ENCODE measurements around the gene PHLDA3. TPM values are rescaled to one million over a fixed set of nuclear protein-coding genes. Genes with fewer than 3 reads are reported as not detected.
"Not testable (repeated sequence)": the region's sequence is repeated elsewhere in the genome, so short reads cannot be mapped to it uniquely, and the experiment has no call there.

Gene PHLDA3
- total and polyA plus RNA-seq, 2 donors (not counting 3 experiments of a cell fraction or from before 2014, with no cell fraction given): 21.4 to 29.5 TPM

- H3K4me2 ChIP-seq (ENCODE audit: insufficient read depth, low read length); BruUV-seq (replicated peaks); DNase-seq (ENCODE audit: low read depth, low spot score); intact Hi-C loops (cut with micrococcal nuclease); dilution Hi-C loops (cut with MboI; ENCODE audit: extremely low pct_ligation_motif_present, low sequenced_read_pairs); H3K27ac ChIP-seq (ENCODE audit: insufficient read depth, low read depth, low read length); H3K79me2 ChIP-seq (ENCODE audit: control insufficient read depth, insufficient read depth, low read length); H2AFZ ChIP-seq (ENCODE audit: low read depth, low read length); FAIRE-seq; H3K4me3 ChIP-seq (replicated peaks in 1 of 3; ENCODE audit: insufficient read depth in 1 of 3, low read depth in 1 of 3, low read length in 3 of 3); H3K9me1 ChIP-seq (replicated peaks; ENCODE audit: control insufficient read depth, extremely low read depth, insufficient read depth, low read length); H3K9me3 ChIP-seq (replicated peaks; ENCODE audit: control insufficient read depth, insufficient read depth, low read length); H3K9ac ChIP-seq (replicated peaks; ENCODE audit: extremely low read depth, insufficient read depth, low read length); H4K20me1 ChIP-seq (replicated peaks; ENCODE audit: control insufficient read depth, extremely low read depth, insufficient read depth, low read length); H3K36me3 ChIP-seq (ENCODE audit: control insufficient read depth in 2 of 2, extremely low read depth in 1 of 2, insufficient read depth in 2 of 2, low read length in 2 of 2); H3K4me1 ChIP-seq (ENCODE audit: control insufficient read depth, extremely low read depth, insufficient read depth, low read length): not testable (repeated sequence)
- ChIA-PET CTCF (interaction anchor here (0.6 to 2.0 kb wide), 5 partner anchors 9 to 206 kb away, joined by 3 to 14 read pairs (median 7); no protein-coding TSS in a partner anchor), POLR2A (interaction anchor here (1.6 kb wide), 1 partner anchor 9 kb away, joined by 4 read pairs; no protein-coding TSS in a partner anchor)
- H3K27me3 ChIP-seq (ENCODE audit: control insufficient read depth in 2 of 2, insufficient read depth in 2 of 2, low read length in 2 of 2): peaks cover 5 to 11% of the 10 kb centered on the region in 2 experiments
Observed at GRCh38 chr1:201472321-201472720, 3.3 kb upstream of the PHLDA3 start.

DNA sequence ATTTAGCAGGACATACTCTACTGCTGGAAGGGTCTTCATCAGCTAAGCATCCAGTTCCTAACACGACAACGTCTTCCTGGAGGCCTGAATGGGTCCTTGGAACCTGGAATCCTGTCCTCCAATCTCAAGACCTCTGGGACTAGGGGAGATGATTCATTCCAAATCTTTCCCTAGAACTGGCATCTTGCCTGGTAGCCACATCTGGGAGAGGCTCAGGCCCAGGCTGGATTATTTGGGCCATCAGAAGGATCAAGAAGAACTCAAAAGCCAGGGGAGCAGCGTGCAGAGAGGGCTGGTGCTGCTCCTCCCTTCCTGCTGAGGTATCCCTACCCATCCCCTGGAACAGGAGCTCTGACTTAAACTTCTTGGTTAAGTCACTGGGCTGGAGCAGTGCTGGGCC is 2.8 kb upstream of the PHLDA3 start:
- no TSS peak for BruUV-seq (replicated peaks)
- DNase-seq (ENCODE audit: low read depth, low spot score) (no peak), FAIRE-seq (no peak)
- H3K9me1 ChIP-seq (replicated peaks; ENCODE audit: control insufficient read depth, extremely low read depth, insufficient read depth, low read length): no peaks in the 10 kb centered on the region
- no peaks in the 10 kb centered on the region for H3K36me3 ChIP-seq (ENCODE audit: control insufficient read depth in 2 of 2, extremely low read depth in 1 of 2, insufficient read depth in 2 of 2, low read length in 2 of 2)
- peaks cover 5% of the 10 kb centered on the region for H3K4me1 ChIP-seq (ENCODE audit: control insufficient read depth, extremely low read depth, insufficient read depth, low read length)
- POLR2A ChIA-PET: interaction anchor here (1.6 kb wide), 1 partner anchor 9 kb away, joined by 4 read pairs; no protein-coding TSS in a partner anchor
- H3K9me3 ChIP-seq (replicated peaks; ENCODE audit: control insufficient read depth, insufficient read depth, low read length): no peaks in the 10 kb centered on the region
- no peak overlapping the region for H3K9ac ChIP-seq (replicated peaks; ENCODE audit: extremely low read depth, insufficient read depth, low read length)
- dilution Hi-C loops (cut with MboI; ENCODE audit: extremely low pct_ligation_motif_present, low sequenced_read_pairs): no loop called here
- no peak overlapping the region for H2AFZ ChIP-seq (ENCODE audit: low read depth, low read length)
- H3K79me2 ChIP-seq (ENCODE audit: control insufficient read depth, insufficient read depth, low read length): peaks cover 11% of the 10 kb centered on the region
- H4K20me1 ChIP-seq (replicated peaks; ENCODE audit: control insufficient read depth, extremely low read depth, insufficient read depth, low read length): no peaks in the 10 kb centered on the region
- CTCF ChIA-PET: interaction anchor here (0.6 to 2.0 kb wide), 4 partner anchors 13 to 41 kb away, joined by 3 to 14 read pairs (median 8); no protein-coding TSS in a partner anchor
- H3K27me3 ChIP-seq (ENCODE audit: control insufficient read depth in 2 of 2, insufficient read depth in 2 of 2, low read length in 2 of 2): peaks cover 5 to 11% of the 10 kb centered on the region in 2 experiments
- no peak overlapping the region for H3K27ac ChIP-seq (ENCODE audit: insufficient read depth, low read depth, low read length)
- H3K4me3 ChIP-seq (replicated peaks in 1 of 3; ENCODE audit: insufficient read depth in 1 of 3, low read depth in 1 of 3, low read length in 3 of 3): no peak overlapping the region
- no peak overlapping the region for H3K4me2 ChIP-seq (ENCODE audit: insufficient read depth, low read length)
- intact Hi-C loops (cut with micrococcal nuclease): no loop called here
- TF ChIP-seq MAX (IDR thresholded peaks at IDR 0.05; ENCODE audit: insufficient read depth, insufficient read length) (no peak), MYC (IDR thresholded peaks at IDR 0.05; ENCODE audit: low read depth, low read length) (no peak), GATA2 (IDR thresholded peaks at IDR 0.05; ENCODE audit: insufficient read depth, insufficient read length, low read depth, low read length) (no peak), POLR2AphosphoS5 (IDR thresholded peaks at IDR 0.05; ENCODE audit: insufficient read depth, low read depth, low read length) (no peak), JUN (IDR thresholded peaks at IDR 0.05; ENCODE audit: borderline replicate concordance, insufficient read depth, insufficient read length, low read depth) (no peak), EZH2 (IDR thresholded peaks at IDR 0.05; ENCODE audit: borderline replicate concordance, low read depth, low read length, severe bottlenecking) (no peak), FOS (IDR thresholded peaks at IDR 0.05; ENCODE audit: borderline replicate concordance, insufficient read depth, low read length) (no peak), POLR2A (IDR thresholded peaks at IDR 0.05; ENCODE audit: low read depth, low read length) (no peak)
- TF ChIP-seq, protein P1, sequence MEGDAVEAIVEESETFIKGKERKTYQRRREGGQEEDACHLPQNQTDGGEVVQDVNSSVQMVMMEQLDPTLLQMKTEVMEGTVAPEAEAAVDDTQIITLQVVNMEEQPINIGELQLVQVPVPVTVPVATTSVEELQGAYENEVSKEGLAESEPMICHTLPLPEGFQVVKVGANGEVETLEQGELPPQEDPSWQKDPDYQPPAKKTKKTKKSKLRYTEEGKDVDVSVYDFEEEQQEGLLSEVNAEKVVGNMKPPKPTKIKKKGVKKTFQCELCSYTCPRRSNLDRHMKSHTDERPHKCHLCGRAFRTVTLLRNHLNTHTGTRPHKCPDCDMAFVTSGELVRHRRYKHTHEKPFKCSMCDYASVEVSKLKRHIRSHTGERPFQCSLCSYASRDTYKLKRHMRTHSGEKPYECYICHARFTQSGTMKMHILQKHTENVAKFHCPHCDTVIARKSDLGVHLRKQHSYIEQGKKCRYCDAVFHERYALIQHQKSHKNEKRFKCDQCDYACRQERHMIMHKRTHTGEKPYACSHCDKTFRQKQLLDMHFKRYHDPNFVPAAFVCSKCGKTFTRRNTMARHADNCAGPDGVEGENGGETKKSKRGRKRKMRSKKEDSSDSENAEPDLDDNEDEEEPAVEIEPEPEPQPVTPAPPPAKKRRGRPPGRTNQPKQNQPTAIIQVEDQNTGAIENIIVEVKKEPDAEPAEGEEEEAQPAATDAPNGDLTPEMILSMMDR (IDR thresholded peaks at IDR 0.05; ENCODE audit: extremely low read depth in 1 of 2, insufficient read depth in 1 of 2, low read depth in 1 of 2, low read length in 2 of 2): no peak
